Kidney epithelial cell (primary cell): ENCODE data around the gene CRYZL1. TPM values are rescaled to one million over a fixed set of nuclear protein-coding genes. Genes with fewer than 3 reads are reported as not detected.
A peak's percentile ranks its signal among the peaks of the same experiment; 100 is the strongest.

ENCODE experiments used
- DNase-seq: peaks from one replicate; pipeline ENCODE4 v3.0.0-alpha.2; 2010; ENCODE audit warnings: low read depth
- H3K27me3 ChIP-seq: 2 replicates; pipeline ENCODE4 v1.6.0; 2011; ENCODE audit warnings: low read length; ENCODE audit not compliant: control insufficient read depth, insufficient read depth
- H3K36me3 ChIP-seq: 2 replicates; pipeline ENCODE4 v1.5.1; 2011; ENCODE audit warnings: low read length; ENCODE audit not compliant: control insufficient read depth, insufficient read depth
- H3K4me3 ChIP-seq: 2 replicates; pipeline ENCODE4 v1.5.1; 2011; ENCODE audit warnings: low read depth, mild to moderate bottlenecking, control low read depth, low read length
- total RNA-seq: library from RNA; depleted of rRNA; stranded (reverse); fragments of >200 nt; gene quantifications from 2 replicates; pipeline ENCODE4 v1.2.3, GENCODE V29; 2015
- TF ChIP-seq, protein P1 (sequence below): IDR thresholded peaks from 2 replicates; pipeline ENCODE4 v1.5.1; 2011; ENCODE audit warnings: mild to moderate bottlenecking, moderate library complexity, low read length, control low read depth, inconsistent platforms; ENCODE audit not compliant: insufficient read depth, poor library complexity, severe bottlenecking

CRYZL1 gene
- total RNA-seq, 1 donor from 2014 or later: 12.6 TPM

DNA sequence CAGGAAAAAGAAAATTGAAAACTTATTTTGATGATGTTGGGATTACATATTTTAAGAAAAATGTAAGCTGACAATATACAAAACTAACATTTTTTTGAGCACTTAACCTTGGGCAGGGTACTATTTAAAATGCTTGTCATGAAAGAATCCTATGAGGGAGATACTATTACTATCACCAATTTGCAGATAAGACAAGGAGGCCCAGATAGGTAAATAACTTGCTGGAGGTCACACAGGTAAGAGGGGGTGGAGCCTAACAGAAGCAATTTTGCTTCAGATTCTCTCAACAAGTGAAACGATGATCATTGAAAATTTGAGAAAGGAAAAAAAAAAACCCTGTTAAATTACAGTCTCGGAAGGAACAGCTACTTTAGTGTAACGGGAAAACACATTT is 100.8 kb downstream of the CRYZL1 start:
- Histone ChIP-seq H3K4me3 (peak overlapping the region; percentile 95), H3K36me3 (peaks cover 1% of the 10 kb centered on the region), H3K27me3 (no peaks in the 10 kb centered on the region)
- TF ChIP-seq, protein P1, sequence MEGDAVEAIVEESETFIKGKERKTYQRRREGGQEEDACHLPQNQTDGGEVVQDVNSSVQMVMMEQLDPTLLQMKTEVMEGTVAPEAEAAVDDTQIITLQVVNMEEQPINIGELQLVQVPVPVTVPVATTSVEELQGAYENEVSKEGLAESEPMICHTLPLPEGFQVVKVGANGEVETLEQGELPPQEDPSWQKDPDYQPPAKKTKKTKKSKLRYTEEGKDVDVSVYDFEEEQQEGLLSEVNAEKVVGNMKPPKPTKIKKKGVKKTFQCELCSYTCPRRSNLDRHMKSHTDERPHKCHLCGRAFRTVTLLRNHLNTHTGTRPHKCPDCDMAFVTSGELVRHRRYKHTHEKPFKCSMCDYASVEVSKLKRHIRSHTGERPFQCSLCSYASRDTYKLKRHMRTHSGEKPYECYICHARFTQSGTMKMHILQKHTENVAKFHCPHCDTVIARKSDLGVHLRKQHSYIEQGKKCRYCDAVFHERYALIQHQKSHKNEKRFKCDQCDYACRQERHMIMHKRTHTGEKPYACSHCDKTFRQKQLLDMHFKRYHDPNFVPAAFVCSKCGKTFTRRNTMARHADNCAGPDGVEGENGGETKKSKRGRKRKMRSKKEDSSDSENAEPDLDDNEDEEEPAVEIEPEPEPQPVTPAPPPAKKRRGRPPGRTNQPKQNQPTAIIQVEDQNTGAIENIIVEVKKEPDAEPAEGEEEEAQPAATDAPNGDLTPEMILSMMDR: no peak
- DNase-seq: no peak

DNA sequence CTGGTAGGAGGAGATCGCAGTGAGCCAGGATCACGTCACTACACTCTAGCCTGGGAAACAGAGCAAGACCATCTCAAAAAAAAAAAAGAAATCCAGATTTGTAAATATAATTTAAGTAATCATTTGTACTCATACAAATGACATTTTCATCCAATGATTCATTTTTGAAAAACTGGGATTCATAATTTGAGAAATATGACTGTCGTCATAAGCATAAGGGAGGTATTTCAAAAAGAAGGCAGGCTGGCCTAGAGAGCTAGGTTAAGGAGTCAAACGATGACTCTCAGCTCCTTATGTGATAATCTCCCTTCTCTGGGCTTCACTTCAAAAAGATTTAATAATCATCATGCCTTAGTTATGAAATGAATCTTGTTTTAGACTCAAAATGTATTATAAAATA is 101.9 kb downstream of the CRYZL1 start:
- no peak for DNase-seq
- Histone ChIP-seq H3K4me3 (no peak overlapping the region), H3K36me3 (peaks cover 1% of the 10 kb centered on the region), H3K27me3 (no peaks in the 10 kb centered on the region)
- TF ChIP-seq, protein P1: no peak

Other genes starting within 250 kb of the CRYZL1 start
- gene IFNGR2, start 238.3 kb downstream of the CRYZL1 start, total RNA-seq: 64.1 and 66.5 TPM in 2 replicates
- gene TMEM50B, start 161.8 kb downstream of the CRYZL1 start, total RNA-seq: 29.4 and 32.0 TPM in 2 replicates
- 2.4 and 3.1 TPM in 2 replicates for gene DNAJC28, start 150.0 kb downstream of the CRYZL1 start, total RNA-seq
- 114 and 161 TPM in 2 replicates for gene GART, start 99.6 kb downstream of the CRYZL1 start, total RNA-seq
- 139 and 291 TPM in 2 replicates for gene SON, start 98.7 kb downstream of the CRYZL1 start, total RNA-seq
- 6.8 and 9.1 TPM in 2 replicates for gene DONSON, start 53.1 kb downstream of the CRYZL1 start, total RNA-seq
- 11.8 and 20.4 TPM in 2 replicates for gene ITSN1, start 760 bp upstream of the CRYZL1 start, total RNA-seq